Measurements from ENCODE around the gene GPR137. TPM values are rescaled to one million over a fixed set of nuclear protein-coding genes. Genes with fewer than 3 reads are reported as not detected.

The GPR137 gene
- total and polyA plus RNA-seq, 7 experiments from 2014 or later = 4.9 to 45.9 (median 30.8) TPM

DNA sequence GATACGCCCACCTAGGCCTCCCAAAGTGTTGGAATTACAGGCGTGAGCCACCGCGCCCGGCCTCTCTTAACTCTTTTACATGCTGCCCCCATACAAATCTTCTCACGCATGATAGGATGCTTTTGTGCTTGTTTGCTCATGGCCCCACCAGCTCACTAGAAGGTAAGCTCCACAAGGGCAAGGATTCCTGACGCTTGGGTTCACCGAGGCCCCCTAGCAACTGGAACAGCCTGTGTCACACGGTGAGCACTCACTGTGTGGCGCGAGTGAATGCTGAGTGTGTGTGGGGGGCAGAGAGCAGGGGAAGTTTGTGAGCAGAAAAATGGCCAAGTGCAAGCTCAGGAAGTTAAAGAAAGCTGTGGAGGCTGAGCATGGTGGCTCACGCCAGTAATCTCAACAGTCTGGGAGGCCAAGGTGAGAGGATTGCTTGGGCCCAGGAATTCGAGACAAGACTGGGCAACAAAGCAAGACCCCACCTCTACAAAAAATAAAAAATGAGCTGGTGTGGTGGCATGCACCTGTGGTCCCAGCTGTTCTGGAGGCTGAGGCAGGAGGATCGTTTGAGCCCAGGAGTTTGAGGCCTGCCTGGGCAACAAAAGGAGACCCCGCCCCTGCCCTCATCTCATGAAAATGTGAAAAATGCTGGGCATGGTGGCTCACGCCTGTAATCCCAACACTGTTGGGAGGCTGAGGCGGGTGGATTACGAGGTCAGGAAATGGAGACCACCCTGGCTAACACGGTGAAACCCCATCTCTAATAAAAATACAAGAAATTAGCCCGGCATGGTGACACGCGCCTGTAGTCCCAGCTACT is 3.5 kb upstream of the GPR137 start:
- Histone ChIP-seq H3K36me3 (ENCODE audit: control insufficient read depth in 2 of 3, insufficient read depth in 3 of 3, low read length in 3 of 3) (peaks cover 0 to 16% (median 0%) of the 10 kb centered on the region in 3 experiments), H3K9me3 (ENCODE audit: control insufficient read depth in 2 of 3, low read length in 3 of 3) (no peaks in the 10 kb centered on the region), H3K27me3 (ENCODE audit: control insufficient read depth in 2 of 2, insufficient read depth in 2 of 2, low read length in 2 of 2) (no peaks in the 10 kb centered on the region), H3K27ac (ENCODE audit: low read depth, low read length) (no peak overlapping the region), H3K4me1 (ENCODE audit: control insufficient read depth in 2 of 2, insufficient read depth in 2 of 2, low read length in 2 of 2) (peaks cover 11 to 17% of the 10 kb centered on the region in 2 donors), H3K4me3 (ENCODE audit: low read length) (no peak overlapping the region)
- intact Hi-C loops (cut with micrococcal nuclease) = no loop called here
- peaks cover 8 to 28% (median 18%) of the 10 kb centered on the region in 7 donors for H3K4me1 Mint-ChIP-seq
- H3K36me3 Mint-ChIP-seq = peaks cover 0 to 11% (median 5%) of the 10 kb centered on the region in 5 donors
- peak overlapping the region in 4 of 10 donors; percentile 5 to 33 (median 18) for H3K4me3 Mint-ChIP-seq
- CTCF ChIA-PET = interaction anchor here (0.7 to 2.1 kb wide), 4 partner anchors 10 to 1674 kb away, joined by 3 to 7 read pairs (median 4); no protein-coding TSS in a partner anchor
- no peaks in the 10 kb centered on the region for H3K27me3 Mint-ChIP-seq
- POLR2A ChIA-PET = interaction anchor here (1.5 to 7.1 kb wide), 2 partner anchors 11 to 53 kb away, joined by 3 to 104 read pairs; no protein-coding TSS in a partner anchor
- H3K27ac Mint-ChIP-seq = peak overlapping the region in 2 of 9 donors; percentile 61 to 77
- ATAC-seq (no peak), DNase-seq (no peak)
- no peaks in the 10 kb centered on the region for H3K9me3 Mint-ChIP-seq

GRCh38 chr11:64283092-64283491 is 2.6 kb upstream of the GPR137 start:
- intact Hi-C loops (cut with micrococcal nuclease) = no loop called here
- peak overlapping the region in 8 of 9 donors; percentile 12 to 95 (median 72) for H3K27ac Mint-ChIP-seq
- H3K27ac ChIP-seq (ENCODE audit: low read depth, low read length) = no peak overlapping the region

DNA sequence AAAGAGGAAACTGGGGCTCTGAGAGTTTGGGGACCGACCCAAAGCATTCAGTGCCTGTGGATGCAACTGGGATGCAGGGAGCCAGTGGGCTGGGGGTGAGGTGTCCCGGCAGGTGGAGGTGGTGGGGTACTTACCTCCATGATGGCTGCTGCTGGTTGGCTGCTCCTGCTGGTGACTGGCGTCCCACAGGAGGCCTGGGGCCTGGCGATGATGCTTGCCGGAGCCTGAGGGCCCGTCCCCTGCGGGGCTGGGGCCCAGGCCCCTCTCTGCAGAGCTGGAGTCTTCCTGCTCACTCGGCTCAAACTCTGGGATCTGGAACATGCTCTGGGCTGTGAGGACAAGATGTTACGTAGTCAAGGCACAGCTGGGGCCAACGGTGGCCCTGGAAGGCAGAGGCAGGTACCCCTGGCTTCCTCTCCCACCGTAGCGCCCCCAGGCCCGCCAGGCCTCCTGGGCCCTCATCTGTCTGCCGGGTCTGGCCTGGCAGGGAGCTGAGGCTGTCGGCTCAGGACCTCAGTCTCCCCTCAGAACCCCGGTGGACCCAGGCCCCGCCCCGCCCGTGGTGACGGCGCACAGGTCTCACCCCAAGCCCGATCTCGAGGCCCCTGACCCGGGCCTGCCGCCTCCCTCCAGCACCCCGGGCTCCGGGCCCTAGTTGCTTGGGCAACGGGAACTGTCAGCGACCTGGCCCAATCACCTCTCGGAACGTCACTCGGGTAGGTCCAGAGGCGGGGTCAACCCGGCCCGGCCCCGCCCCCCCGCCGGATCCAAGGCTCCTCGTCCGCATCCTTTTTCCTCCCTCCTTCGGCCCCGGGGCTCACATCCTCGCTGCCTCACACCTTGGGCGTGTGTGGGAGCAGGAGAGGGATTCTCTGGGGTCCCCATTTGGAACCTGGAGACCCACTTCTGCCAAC is 1.3 kb upstream of the GPR137 start, which contains the start of gene BAD:
Gene BAD, minus strand, starts transcription at position 618 of the 914 bp plus-strand sequence. Its CDS starts 297 bp downstream, at position 321.
- H3K9me3 Mint-ChIP-seq = no peaks in the 10 kb centered on the region
- H3K36me3 ChIP-seq (ENCODE audit: control insufficient read depth in 2 of 3, insufficient read depth in 3 of 3, low read length in 3 of 3) = peaks cover 0 to 6% (median 0%) of the 10 kb centered on the region in 3 experiments
- POLR2A ChIA-PET = interaction anchor here (0.6 to 7.1 kb wide), 19 partner anchors 9 to 1443 kb away, joined by 3 to 104 read pairs (median 5); partner anchors contain the start of genes CATSPERZ, DNAJC4, FERMT3 and PPP1R14B

More at GRCh38 chr11:64283092-64283491, 2.6 kb upstream of the GPR137 start:
- H3K27me3 Mint-ChIP-seq = no peaks in the 10 kb centered on the region
- Histone ChIP-seq H3K4me3 (ENCODE audit: low read length) (no peak overlapping the region), H3K4me1 (ENCODE audit: control insufficient read depth in 2 of 2, insufficient read depth in 2 of 2, low read length in 2 of 2) (peaks cover 11 to 17% of the 10 kb centered on the region in 2 donors), H3K36me3 (ENCODE audit: control insufficient read depth in 2 of 3, insufficient read depth in 3 of 3, low read length in 3 of 3) (peaks cover 0 to 15% (median 0%) of the 10 kb centered on the region in 3 experiments), H3K27me3 (ENCODE audit: control insufficient read depth in 2 of 2, insufficient read depth in 2 of 2, low read length in 2 of 2) (no peaks in the 10 kb centered on the region), H3K9me3 (ENCODE audit: control insufficient read depth in 2 of 3, low read length in 3 of 3) (no peaks in the 10 kb centered on the region)
- CTCF ChIA-PET = interaction anchor here (2.1 kb wide), 1 partner anchor 21 kb away, joined by 6 read pairs; no protein-coding TSS in a partner anchor
- peaks cover 0 to 11% (median 5%) of the 10 kb centered on the region in 5 donors for H3K36me3 Mint-ChIP-seq
- no peaks in the 10 kb centered on the region for H3K9me3 Mint-ChIP-seq
- peak overlapping the region in 8 of 10 donors; percentile 43 to 91 (median 76) for H3K4me3 Mint-ChIP-seq
- POLR2A ChIA-PET = interaction anchor here (0.6 to 7.1 kb wide), 5 partner anchors 12 to 77 kb away, joined by 3 to 104 read pairs (median 4); partner anchors contain the start of genes DNAJC4 and FERMT3
- ATAC-seq (no peak), DNase-seq (no peak)
- H3K4me1 Mint-ChIP-seq = peaks cover 8 to 28% (median 18%) of the 10 kb centered on the region in 7 donors

GRCh38 chr11:64285885-64286800 is 495 bp downstream of the GPR137 start:
- H3K27me3 ChIP-seq (ENCODE audit: control insufficient read depth in 2 of 2, insufficient read depth in 2 of 2, low read length in 2 of 2) = peaks cover 0 to 9% of the 10 kb centered on the region in 2 donors
- H3K27ac Mint-ChIP-seq = peak overlapping the region; percentile 30 to 96 (median 86)
- CTCF ChIA-PET = interaction anchor here (1.4 kb wide), 1 partner anchor 16 kb away, joined by 5 read pairs; no protein-coding TSS in a partner anchor
- peak overlapping the region; percentile 99 for H3K27ac ChIP-seq (ENCODE audit: low read depth, low read length)
- peaks cover 0 to 8% (median 3%) of the 10 kb centered on the region in 5 donors for H3K36me3 Mint-ChIP-seq
- H3K9me3 ChIP-seq (ENCODE audit: control insufficient read depth in 2 of 3, low read length in 3 of 3) = no peaks in the 10 kb centered on the region
- intact Hi-C loops (cut with micrococcal nuclease) = loop anchor here (1.0 to 5.0 kb wide), 15 partner anchors 16 to 101 kb away; partner anchors contain the start of genes ESRRA (in 2 of the 2), FKBP2 (in 2 of the 2), DNAJC4 (in 1 of the 2) and FERMT3 (in 1 of the 2)
- POLR2A ChIA-PET = interaction anchor here (1.3 to 7.1 kb wide), 6 partner anchors 10 to 79 kb away, joined by 3 to 104 read pairs (median 12); partner anchors contain the start of genes CATSPERZ, FERMT3, PRDX5 and TRMT112
- peaks cover 11 to 29% (median 23%) of the 10 kb centered on the region in 7 donors for H3K4me1 Mint-ChIP-seq
- H3K27me3 Mint-ChIP-seq = peaks cover 6 to 12% (median 6%) of the 10 kb centered on the region in 5 donors
- peaks cover 0 to 6% (median 0%) of the 10 kb centered on the region in 3 experiments for H3K36me3 ChIP-seq (ENCODE audit: control insufficient read depth in 2 of 3, insufficient read depth in 3 of 3, low read length in 3 of 3)
- no peak for ATAC-seq
- peaks cover 11 to 17% of the 10 kb centered on the region in 2 donors for H3K4me1 ChIP-seq (ENCODE audit: control insufficient read depth in 2 of 2, insufficient read depth in 2 of 2, low read length in 2 of 2)
- peak overlapping the region; percentile 24 for H3K4me3 ChIP-seq (ENCODE audit: low read length)
- H3K9me3 Mint-ChIP-seq = peaks cover 0 to 2% (median 0%) of the 10 kb centered on the region in 11 donors
- H3K4me3 Mint-ChIP-seq = peak overlapping the region; percentile 73 to 91 (median 84)
- DNase-seq = peak in 1 of 9 donors; percentile 39

More for the DNA sequence above, 1.3 kb upstream of the GPR137 start, which contains the start of gene BAD:
- peak; percentile 77 to 92 (median 87) for DNase-seq
- Mint-ChIP-seq H3K4me1 (peaks cover 8 to 25% (median 18%) of the 10 kb centered on the region in 7 donors), H3K27ac (peak within 1 kb of the TSS; percentile 81 to 98 (median 95)), H3K27me3 (no peaks in the 10 kb centered on the region), H3K36me3 (peaks cover 0 to 6% (median 0%) of the 10 kb centered on the region in 5 donors), H3K4me3 (peak within 1 kb of the TSS; percentile 84 to 93 (median 89))
- Histone ChIP-seq H3K4me1 (ENCODE audit: control insufficient read depth in 2 of 2, insufficient read depth in 2 of 2, low read length in 2 of 2) (peaks cover 11 to 17% of the 10 kb centered on the region in 2 donors), H3K4me3 (ENCODE audit: low read length) (peak within 1 kb of the TSS; percentile 100), H3K27ac (ENCODE audit: low read depth, low read length) (peak within 1 kb of the TSS; percentile 99), H3K9me3 (ENCODE audit: control insufficient read depth in 2 of 3, low read length in 3 of 3) (no peaks in the 10 kb centered on the region), H3K27me3 (ENCODE audit: control insufficient read depth in 2 of 2, insufficient read depth in 2 of 2, low read length in 2 of 2) (no peaks in the 10 kb centered on the region)
- ATAC-seq = peak; percentile 87
- intact Hi-C loops (cut with micrococcal nuclease) = loop anchor here in 1 of 2 donors (2.0 kb wide), 1 partner anchor 44 kb away; the partner anchor contains the start of gene FKBP2
- CTCF ChIA-PET = interaction anchor here (1.2 to 2.0 kb wide), 5 partner anchors 13 to 80 kb away, joined by 3 to 15 read pairs (median 4); partner anchors contain the start of gene PRDX5

DNA sequence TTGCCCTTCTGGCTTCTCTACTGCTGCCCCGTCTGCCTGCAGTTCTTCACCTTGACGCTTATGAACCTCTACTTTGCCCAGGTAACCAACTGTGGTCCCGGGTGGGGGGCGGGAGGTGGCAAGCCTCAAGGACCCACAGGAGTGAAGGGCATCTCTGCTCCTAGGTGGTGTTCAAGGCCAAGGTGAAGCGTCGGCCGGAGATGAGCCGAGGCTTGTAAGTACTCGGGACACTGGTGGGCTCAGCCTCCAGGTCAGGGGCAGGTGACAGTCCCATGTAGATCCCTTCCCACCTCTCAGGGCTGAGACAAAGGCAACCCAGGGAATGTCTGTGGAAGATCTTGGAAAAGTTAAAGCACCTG is 1.1 kb downstream of the GPR137 start:
- intact Hi-C loops (cut with micrococcal nuclease) = loop anchor here in 1 of 2 donors (5.0 kb wide), 1 partner anchor 79 kb away; the partner anchor contains the start of gene FERMT3
- peaks cover 11 to 17% of the 10 kb centered on the region in 2 donors for H3K4me1 ChIP-seq (ENCODE audit: control insufficient read depth in 2 of 2, insufficient read depth in 2 of 2, low read length in 2 of 2)
- Mint-ChIP-seq H3K4me1 (peaks cover 11 to 25% (median 22%) of the 10 kb centered on the region in 7 donors), H3K9me3 (peaks cover 0 to 2% (median 0%) of the 10 kb centered on the region in 11 donors), H3K27ac (peak overlapping the region; percentile 30 to 96 (median 86)), H3K27me3 (peaks cover 6 to 12% (median 6%) of the 10 kb centered on the region in 5 donors), H3K36me3 (peaks cover 0 to 4% (median 0%) of the 10 kb centered on the region in 5 donors), H3K4me3 (peak overlapping the region; percentile 73 to 88 (median 82))
- no peaks in the 10 kb centered on the region for H3K9me3 ChIP-seq (ENCODE audit: control insufficient read depth in 2 of 3, low read length in 3 of 3)
- no peak overlapping the region for H3K27ac ChIP-seq (ENCODE audit: low read depth, low read length)
- no peak for ATAC-seq
- H3K36me3 ChIP-seq (ENCODE audit: control insufficient read depth in 2 of 3, insufficient read depth in 3 of 3, low read length in 3 of 3) = peaks cover 0 to 6% (median 0%) of the 10 kb centered on the region in 3 experiments
- H3K4me3 ChIP-seq (ENCODE audit: low read length) = no peak overlapping the region
- H3K27me3 ChIP-seq (ENCODE audit: control insufficient read depth in 2 of 2, insufficient read depth in 2 of 2, low read length in 2 of 2) = peaks cover 0 to 9% of the 10 kb centered on the region in 2 donors
- CTCF ChIA-PET = interaction anchor here (1.4 kb wide), 1 partner anchor 15 kb away, joined by 5 read pairs; no protein-coding TSS in a partner anchor
- no peak for DNase-seq
- POLR2A ChIA-PET = interaction anchor here (1.3 to 3.1 kb wide), 2 partner anchors 9 to 31 kb away, joined by 3 to 24 read pairs; partner anchors contain the start of genes PRDX5 and TRMT112
